GM21723 (cell line): ENCODE results near the gene ADGRL3.
"Not testable (repeated sequence)": the region's sequence is repeated elsewhere in the genome, so short reads cannot be mapped to it uniquely, and the experiment has no call there.

Experiments
- ATAC-seq: cut with Tn5 transposase; IDR thresholded peaks from one replicate; pipeline ENCODE4 v1.9.1; 2021; ENCODE audit warnings: mild to moderate bottlenecking, moderate library complexity; ENCODE audit not compliant: unreplicated experiment

The ADGRL3 gene

GRCh38 chr4:61336488-61336887 lies 136.4 kb downstream of the ADGRL3 start:
- ATAC-seq, result no peak

DNA sequence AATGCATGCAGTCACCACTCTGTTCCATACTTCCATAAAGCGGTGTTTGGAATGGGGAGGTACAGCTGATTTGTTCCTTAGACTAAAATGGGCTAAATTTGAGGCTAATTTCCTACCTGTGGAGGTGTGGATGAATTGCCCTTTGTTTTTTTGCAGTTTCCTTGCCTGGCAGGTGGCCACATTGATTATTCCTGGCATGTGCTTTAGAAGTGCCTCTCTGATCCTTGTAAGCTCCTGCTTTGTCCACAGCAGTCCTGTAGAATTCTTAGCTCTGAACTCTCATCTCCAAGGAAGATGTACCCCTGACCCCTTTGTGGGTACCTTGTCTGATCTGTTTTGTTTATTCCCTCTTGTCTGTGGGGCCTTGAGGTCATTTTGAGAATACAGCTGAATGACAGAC lies 136.8 kb downstream of the ADGRL3 start:
- no peak for ATAC-seq

DNA sequence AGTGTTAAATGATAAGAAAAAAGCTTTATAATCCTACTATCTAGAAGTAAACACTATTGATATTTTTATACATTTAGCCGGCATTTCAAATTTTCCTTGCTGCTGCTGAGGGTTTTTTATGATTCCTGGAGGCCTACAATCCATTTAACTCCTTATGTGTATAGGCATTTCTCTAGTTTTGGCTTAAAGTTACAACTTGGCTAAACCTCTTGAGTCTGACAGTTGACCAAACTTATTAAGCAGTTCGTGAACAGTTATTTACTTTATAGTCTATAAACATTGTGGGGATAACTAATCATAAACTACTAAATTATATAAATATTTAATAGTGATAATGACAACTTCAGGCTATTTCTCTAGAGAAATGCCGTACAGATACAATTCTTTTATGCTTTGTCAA lies 141.9 kb downstream of the ADGRL3 start:
- ATAC-seq, result no peak

- no peak for ATAC-seq
Observed at GRCh38 chr4:61350932-61351331, 150.8 kb downstream of the ADGRL3 start.

- no peak for ATAC-seq
Observed at GRCh38 chr4:61356696-61357095, 156.6 kb downstream of the ADGRL3 start.

DNA sequence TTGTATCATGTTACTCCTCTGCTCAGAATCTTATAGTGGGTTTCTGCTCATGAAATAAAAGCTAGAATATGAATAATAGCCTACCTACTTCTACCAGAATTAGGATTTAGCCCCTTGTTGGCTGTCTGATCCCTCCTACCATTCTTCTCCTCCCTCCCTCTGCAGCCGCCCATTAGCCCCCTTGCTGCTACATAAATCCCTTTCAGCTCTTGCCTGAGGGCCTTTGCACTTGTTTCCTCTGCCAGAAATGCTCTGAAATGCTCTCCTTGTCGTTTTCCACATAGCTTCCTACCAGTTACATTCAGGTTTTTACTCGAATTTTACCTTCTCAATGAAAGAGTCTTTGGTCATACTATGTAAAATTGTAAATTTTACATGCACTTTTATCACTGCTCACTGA lies 159.2 kb downstream of the ADGRL3 start:
- no peak for ATAC-seq

- ATAC-seq, result not testable (repeated sequence)
Observed at GRCh38 chr4:61372817-61373216, 172.7 kb downstream of the ADGRL3 start.

DNA sequence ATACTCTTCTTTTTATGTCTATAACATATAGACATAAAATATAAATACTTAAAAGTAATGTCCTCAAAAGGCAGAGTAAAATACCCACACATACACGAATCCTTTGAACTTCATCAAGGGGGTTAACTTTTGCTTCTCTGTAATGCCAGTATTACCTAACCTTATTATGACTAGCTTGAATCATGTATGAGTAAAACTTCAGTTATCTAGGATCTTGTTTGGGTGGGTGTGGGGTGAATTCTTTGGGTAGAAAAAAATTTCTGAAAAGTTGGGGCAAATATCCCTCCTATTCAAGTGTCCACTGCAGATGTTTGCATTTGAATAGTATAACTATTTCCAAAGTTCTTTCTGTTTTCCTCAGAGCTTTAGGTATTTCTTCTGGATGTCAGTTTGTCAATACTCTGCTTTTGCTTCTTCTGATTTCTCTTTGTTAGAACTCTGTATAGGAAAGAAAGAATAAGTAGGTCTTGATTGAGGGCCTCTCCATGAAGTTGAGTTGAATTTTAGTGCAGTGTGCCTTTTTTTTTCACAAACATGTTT lies 173.8 kb downstream of the ADGRL3 start:
- no peak for ATAC-seq

- ATAC-seq, result no peak
Observed at GRCh38 chr4:61374447-61374891, 174.3 kb downstream of the ADGRL3 start.

- no peak for ATAC-seq
Observed at GRCh38 chr4:61375301-61375700, 175.2 kb downstream of the ADGRL3 start.

DNA sequence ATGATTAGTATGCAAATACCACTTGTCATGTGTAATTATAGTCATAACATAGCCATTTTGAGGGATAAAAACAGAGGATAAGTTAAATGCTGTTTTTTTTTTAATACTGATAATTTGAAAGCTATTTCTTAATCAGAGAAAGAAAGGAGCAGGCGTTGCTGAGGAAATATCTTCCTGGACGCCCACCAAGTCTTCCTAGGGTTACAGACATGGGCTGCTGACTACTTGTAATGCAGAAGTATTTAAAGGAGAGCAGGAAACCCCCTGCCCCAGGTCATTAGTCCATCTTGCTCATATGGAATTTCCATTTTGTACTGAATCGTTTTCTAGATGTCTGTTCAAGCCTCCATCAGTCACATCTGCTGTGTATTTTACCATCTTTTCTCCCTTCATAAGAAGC lies 176.2 kb downstream of the ADGRL3 start:
- ATAC-seq, result no peak

DNA sequence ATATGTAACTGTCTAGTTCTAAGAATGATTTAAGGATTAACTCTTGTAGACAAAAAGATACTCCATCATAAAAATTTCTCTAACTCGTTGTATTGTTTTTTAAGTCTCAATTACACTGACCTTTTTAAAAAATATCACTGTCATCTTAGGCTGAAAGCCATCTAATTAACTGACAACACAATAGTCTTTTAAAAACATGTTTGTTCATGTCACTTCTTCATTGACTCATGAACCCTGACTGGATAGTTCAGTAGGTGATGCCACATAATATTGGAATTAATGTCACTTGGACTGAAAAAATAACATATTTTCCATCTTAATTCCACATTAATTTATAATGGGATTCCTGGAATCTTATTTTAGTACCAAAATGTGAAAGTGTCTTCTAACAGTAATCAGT lies 179.3 kb downstream of the ADGRL3 start:
- no peak for ATAC-seq

- no peak for ATAC-seq
Observed at GRCh38 chr4:61380865-61381264, 180.7 kb downstream of the ADGRL3 start.

DNA sequence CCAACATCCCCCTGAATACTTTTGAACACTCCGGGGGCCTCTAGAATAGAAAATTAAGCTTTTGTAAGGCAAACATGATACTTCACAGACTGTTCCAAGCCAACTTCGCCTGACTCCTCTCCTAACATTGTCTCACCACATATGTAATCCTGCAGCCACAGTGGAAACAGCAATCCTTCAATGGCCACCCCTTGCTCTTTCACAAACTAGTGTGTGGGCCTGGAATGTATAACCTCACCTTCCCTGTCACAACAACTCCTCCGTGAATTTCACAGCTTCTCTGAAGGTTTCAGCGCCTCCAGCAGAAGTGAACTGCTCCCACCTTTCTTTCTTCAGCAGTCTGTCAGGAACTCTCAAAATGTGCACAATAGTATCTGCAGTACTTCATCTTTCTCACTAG lies 185.1 kb downstream of the ADGRL3 start:
- no peak for ATAC-seq

- ATAC-seq, result not testable (repeated sequence)
Observed at GRCh38 chr4:61387372-61387771, 187.2 kb downstream of the ADGRL3 start.

GRCh38 chr4:61389640-61390039 lies 189.5 kb downstream of the ADGRL3 start:
- ATAC-seq, result no peak

- no peak for ATAC-seq
Observed at GRCh38 chr4:61395754-61396153, 195.6 kb downstream of the ADGRL3 start.

GRCh38 chr4:61397174-61397573 lies 197.0 kb downstream of the ADGRL3 start:
- ATAC-seq, result no peak

GRCh38 chr4:61400439-61401038 lies 200.4 kb downstream of the ADGRL3 start:
- no peak for ATAC-seq

GRCh38 chr4:61401771-61402170 lies 201.6 kb downstream of the ADGRL3 start:
- no peak for ATAC-seq

DNA sequence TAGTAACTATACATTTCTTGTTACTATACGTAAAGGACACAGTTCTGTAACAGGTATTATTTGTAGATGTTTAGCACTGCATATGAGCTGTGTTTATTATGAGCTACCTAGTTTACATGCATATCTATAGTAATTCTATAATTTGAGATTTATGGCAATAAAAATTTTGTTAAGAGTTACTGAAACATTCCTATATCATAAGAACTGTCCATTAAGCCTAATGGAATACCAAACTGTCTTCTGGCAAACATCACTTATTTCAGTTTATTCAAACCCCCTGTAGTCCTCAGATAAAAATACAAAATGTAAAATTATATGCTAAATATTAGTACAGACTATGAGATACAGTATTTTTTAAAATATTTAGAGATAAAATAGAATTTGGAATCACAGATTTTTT lies 205.2 kb downstream of the ADGRL3 start:
- ATAC-seq, result no peak

DNA sequence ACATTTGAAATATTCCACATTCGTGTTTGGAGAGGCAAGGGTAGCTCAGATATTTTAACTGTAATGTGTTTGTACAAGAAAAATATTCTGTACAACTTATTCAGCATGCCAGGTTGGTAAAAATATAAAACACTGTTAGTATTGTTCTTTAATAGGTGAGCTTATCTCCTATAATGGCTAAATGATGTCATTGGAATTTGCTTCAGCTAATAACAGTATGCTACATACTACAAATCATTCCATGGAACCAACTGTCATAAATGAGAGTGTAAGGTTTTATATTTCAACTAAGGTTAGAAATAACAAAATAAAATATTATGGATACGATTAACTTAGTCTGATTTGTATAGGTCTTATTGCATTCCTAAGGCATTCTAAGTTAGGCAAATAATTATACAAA lies 206.6 kb downstream of the ADGRL3 start:
- no peak for ATAC-seq
